ENCODE results near the gene SPEG.

DNA sequence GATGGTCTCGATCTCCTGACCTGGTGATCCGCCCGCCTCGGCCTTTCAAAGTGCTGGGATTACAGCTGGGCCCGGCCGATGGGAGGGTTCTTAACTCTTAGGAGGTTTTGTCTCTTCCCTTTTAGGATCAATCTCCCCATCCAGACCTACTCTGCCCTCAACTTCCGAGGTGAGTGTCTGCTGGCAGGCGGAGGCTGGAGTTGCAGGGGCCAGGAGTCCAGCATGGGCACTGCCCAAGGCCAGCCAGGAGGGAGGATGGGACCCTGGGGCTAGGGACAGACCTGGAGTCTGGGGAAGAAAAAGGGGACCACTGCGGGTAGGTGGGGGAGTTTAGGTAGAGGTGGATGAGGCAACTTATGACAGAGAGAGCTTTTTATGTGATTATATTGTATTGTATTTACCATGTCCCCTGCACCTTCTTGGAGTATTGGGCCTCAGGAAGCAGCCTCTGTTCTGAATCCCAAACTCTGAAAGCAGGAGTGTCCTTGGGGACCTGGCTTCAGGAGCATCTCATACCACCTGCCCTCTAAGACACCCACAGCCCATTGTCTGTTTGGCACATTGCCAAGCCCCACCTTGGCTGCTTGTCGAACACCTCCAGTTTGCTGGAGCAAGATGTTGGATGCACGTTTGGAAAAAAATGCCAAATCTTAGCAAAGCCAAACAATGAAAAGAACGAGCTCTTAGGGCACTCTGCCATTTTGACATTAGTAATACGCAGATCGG, 10.8 kb upstream of the SPEG start:
- TF ChIP-seq TEAD3 (CRISPR knock-in tag; optimal IDR thresholded peaks at IDR 0.05; ENCODE audit: borderline replicate concordance) = no peak
- TF ChIP-seq, protein P1, sequence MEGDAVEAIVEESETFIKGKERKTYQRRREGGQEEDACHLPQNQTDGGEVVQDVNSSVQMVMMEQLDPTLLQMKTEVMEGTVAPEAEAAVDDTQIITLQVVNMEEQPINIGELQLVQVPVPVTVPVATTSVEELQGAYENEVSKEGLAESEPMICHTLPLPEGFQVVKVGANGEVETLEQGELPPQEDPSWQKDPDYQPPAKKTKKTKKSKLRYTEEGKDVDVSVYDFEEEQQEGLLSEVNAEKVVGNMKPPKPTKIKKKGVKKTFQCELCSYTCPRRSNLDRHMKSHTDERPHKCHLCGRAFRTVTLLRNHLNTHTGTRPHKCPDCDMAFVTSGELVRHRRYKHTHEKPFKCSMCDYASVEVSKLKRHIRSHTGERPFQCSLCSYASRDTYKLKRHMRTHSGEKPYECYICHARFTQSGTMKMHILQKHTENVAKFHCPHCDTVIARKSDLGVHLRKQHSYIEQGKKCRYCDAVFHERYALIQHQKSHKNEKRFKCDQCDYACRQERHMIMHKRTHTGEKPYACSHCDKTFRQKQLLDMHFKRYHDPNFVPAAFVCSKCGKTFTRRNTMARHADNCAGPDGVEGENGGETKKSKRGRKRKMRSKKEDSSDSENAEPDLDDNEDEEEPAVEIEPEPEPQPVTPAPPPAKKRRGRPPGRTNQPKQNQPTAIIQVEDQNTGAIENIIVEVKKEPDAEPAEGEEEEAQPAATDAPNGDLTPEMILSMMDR (CRISPR knock-in tag; IDR thresholded peaks at IDR 0.05) = no peak
